Dermis lymphatic vessel endothelial cell (primary cell): Measurements from ENCODE around the gene UROD. TPM values are rescaled to one million over a fixed set of nuclear protein-coding genes. Genes with fewer than 3 reads are reported as not detected.

Experiments
- total RNA-seq: library from RNA; depleted of rRNA; stranded (reverse); fragments of >200 nt; gene quantifications from 2 replicates; pipeline ENCODE4 v1.2.1, GENCODE V29; 2014

Gene UROD
- 191 and 239 TPM in 2 replicates for total RNA-seq

DNA sequence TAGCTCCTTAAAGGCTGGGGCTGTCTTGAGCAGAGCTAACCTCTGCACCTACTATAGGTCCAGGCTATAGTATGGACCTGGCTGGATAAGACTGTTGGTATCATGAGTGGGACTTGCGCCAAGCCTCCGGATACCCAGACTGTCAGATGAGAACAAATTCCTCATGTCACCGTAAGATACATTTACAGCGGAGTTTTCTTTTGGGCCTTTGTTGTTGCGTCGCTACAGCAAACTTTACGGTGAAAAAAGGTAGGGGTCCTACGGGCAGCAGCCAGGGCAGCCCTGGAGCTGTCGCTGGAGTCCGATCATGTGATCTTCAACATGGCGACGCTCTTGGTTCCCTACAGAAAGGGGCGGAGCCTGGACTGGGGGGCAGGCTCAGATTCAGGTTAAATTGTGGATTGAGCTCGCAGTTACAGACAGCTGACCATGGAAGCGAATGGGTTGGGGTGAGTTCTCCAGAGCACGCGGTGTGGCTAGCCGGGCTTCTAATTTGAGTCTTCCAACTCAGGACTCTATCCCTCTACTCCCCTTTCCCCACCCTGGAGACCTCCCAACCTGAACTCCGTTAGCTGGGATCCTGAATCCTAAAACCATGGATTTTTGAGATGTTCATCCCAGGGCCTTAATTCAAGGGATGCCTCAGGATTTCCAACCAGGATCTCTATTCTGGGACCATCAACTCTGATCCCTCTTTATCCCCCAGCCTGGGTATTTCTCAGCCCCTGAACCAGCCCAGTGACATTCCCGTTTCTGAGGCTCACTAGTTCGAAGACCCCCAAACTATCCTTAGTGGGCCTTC is at the start of gene UROD:
Gene UROD, plus strand, starts transcription at position 418 of the 802 bp plus-strand sequence. Its CDS starts 12 bp downstream, at position 430.

DNA sequence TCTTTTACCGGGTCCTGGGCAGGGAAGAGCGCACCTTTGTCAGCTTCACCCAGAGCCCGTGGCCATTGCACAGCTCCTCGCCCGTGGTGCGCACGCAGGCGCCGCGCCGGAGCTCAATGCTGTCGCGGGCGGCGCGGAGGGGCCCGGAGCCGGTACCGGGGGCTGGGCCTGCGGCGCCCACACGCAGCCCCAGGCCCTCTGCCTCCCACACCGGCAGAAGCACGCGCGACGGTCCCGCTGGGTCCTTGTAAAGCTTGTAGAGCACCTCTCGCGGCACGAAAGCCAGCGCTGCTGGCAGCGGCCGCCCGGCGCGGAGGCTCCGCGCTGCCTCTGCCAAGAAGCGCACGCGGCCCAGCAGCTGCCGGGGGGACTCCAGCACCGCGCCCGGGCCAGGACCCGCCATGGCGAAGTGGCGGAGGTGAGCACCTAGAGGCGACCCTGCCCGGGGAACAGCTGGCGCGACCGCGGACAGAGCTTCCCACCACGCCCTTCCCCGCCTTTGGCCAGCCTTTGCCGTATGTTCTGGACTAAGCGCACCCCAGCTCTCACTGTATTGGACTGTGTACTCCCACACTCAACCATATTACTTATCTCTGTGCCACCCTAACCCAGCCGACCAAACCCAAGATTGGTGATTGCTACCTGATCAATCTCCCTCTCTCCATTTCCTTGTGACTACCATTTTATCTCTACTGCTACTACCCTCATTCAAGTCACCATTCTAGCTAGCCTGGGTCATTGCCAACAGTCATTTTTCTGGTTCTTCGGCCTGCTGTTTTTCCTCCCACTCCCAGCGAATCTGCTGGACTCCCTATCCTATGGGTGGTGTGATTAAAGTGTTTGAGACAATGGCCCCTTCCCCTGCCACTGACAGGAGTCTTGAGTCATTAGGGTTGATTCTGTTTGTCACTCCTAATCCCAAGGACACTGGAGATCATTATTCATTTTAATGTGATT is 921 bp upstream of the UROD start, which contains the start of gene HECTD3:
Gene HECTD3, minus strand, starts transcription at position 470 of the 957 bp plus-strand sequence. Its CDS starts 67 bp downstream, at position 403.

Other genes with a start within 250 kb of the UROD start
- gene RPS8, start 236.7 kb upstream of the UROD start, total RNA-seq = 1,932 and 2,076 TPM in 2 replicates
- gene BEST4, start 224.1 kb upstream of the UROD start, total RNA-seq = 0.09 TPM in 1 of 2 replicates, not detected in the other
- gene PLK3, start 211.9 kb upstream of the UROD start, total RNA-seq = 13.4 and 20.0 TPM in 2 replicates
- 0.26 and 2.2 TPM in 2 replicates for gene DYNLT4, start 204.9 kb upstream of the UROD start, total RNA-seq
- gene BTBD19, start 203.7 kb upstream of the UROD start, total RNA-seq = 4.2 and 6.2 TPM in 2 replicates
- 0.09 TPM in 1 of 2 replicates, not detected in the other for gene PTCH2, start 169.0 kb upstream of the UROD start, total RNA-seq
- gene EIF2B3, start 25.7 kb upstream of the UROD start, total RNA-seq = 10.2 and 15.0 TPM in 2 replicates
- 17.7 and 18.3 TPM in 2 replicates for gene HECTD3, start 930 bp upstream of the UROD start, total RNA-seq
- 7.5 and 10.1 TPM in 2 replicates for gene ZSWIM5, start 194.4 kb downstream of the UROD start, total RNA-seq